H54 (cell line): Measurements from ENCODE around the gene TTC4.

Experiments used
- DNase-seq: peaks from one replicate; pipeline ENCODE4 v3.0.0; 2011; ENCODE audit warnings: low spot score, mixed read lengths; ENCODE audit not compliant: insufficient read length
- FAIRE-seq: peaks from 3 replicates; lab custom pipeline; 2011; peaks lifted over from hg19 to GRCh38; lab: Jason Lieb, UNC
- POLR2A ChIP-seq: IDR thresholded peaks from 2 replicates; pipeline ENCODE4 v1.6.1; 2011; ENCODE audit warnings: low read depth, mild to moderate bottlenecking, low read length

The TTC4 gene

GRCh38 chr1:54711536-54711935, 4.1 kb upstream of the TTC4 start:
- FAIRE-seq, result no peak
- TF ChIP-seq POLR2A, result no peak
- no peak for DNase-seq

GRCh38 chr1:54714881-54715492, 674 bp upstream of the TTC4 start:
- FAIRE-seq (no peak), DNase-seq (no peak)
- no peak for TF ChIP-seq POLR2A

GRCh38 chr1:54716299-54717047, 812 bp downstream of the TTC4 start:
- TF ChIP-seq POLR2A, result no peak
- FAIRE-seq, result no peak
- DNase-seq, result peak; percentile 24

- FAIRE-seq (no peak), DNase-seq (no peak)
- TF ChIP-seq POLR2A, result no peak
Observed at GRCh38 chr1:54721719-54722118, 6.1 kb downstream of the TTC4 start.

- no peak for DNase-seq
- no peak for FAIRE-seq
- TF ChIP-seq POLR2A, result no peak
Observed at GRCh38 chr1:54723985-54724384, 8.3 kb downstream of the TTC4 start.

GRCh38 chr1:54724771-54725170, 9.1 kb downstream of the TTC4 start:
- no peak for TF ChIP-seq POLR2A
- FAIRE-seq, result no peak
- DNase-seq, result no peak

GRCh38 chr1:54728027-54728426, 12.4 kb downstream of the TTC4 start:
- no peak for DNase-seq
- TF ChIP-seq POLR2A, result no peak
- FAIRE-seq, result no peak

GRCh38 chr1:54736685-54737084, 21.0 kb downstream of the TTC4 start:
- FAIRE-seq (no peak), DNase-seq (no peak)
- TF ChIP-seq POLR2A, result no peak

GRCh38 chr1:54738244-54738643, 22.6 kb downstream of the TTC4 start:
- no peak for FAIRE-seq
- no peak for TF ChIP-seq POLR2A
- no peak for DNase-seq

- no peak for TF ChIP-seq POLR2A
- DNase-seq (no peak), FAIRE-seq (no peak)
Observed at GRCh38 chr1:54741531-54741930, 25.9 kb downstream of the TTC4 start.

GRCh38 chr1:54742282-54742681, 26.6 kb downstream of the TTC4 start:
- DNase-seq, result no peak
- FAIRE-seq, result no peak

GRCh38 chr1:54743416-54744226, 28.0 kb downstream of the TTC4 start:
- no peak for FAIRE-seq
- no peak for TF ChIP-seq POLR2A
- no peak for DNase-seq

More at GRCh38 chr1:54742282-54742681, 26.6 kb downstream of the TTC4 start:
- TF ChIP-seq POLR2A, result no peak

- DNase-seq (no peak), FAIRE-seq (no peak)
- TF ChIP-seq POLR2A, result no peak
Observed at GRCh38 chr1:54744696-54745095, 29.0 kb downstream of the TTC4 start.

GRCh38 chr1:54745274-54745673, 29.6 kb downstream of the TTC4 start:
- FAIRE-seq, result no peak
- TF ChIP-seq POLR2A, result no peak
- no peak for DNase-seq
